ENCODE results near the gene FOXN3. TPM values are rescaled to one million over a fixed set of nuclear protein-coding genes. Genes with fewer than 3 reads are reported as not detected.
"Not testable (repeated sequence)": the region's sequence is repeated elsewhere in the genome, so short reads cannot be mapped to it uniquely, and the experiment has no call there.

The FOXN3 gene
- total RNA-seq, 2 donors from 2014 or later: 141 to 150 TPM

GRCh38 chr14:89207925-89208328, 209.1 kb downstream of the FOXN3 start:
- H3K9me3 ChIP-seq: no peaks in the 10 kb centered on the region
- TF ChIP-seq CTCF (IDR thresholded peaks at IDR 0.05): no peak
- H3K27ac ChIP-seq: no peak overlapping the region
- no peaks in the 10 kb centered on the region for H3K27me3 ChIP-seq (replicated peaks; ENCODE audit: insufficient read depth)
- ATAC-seq (ENCODE audit: insufficient number of reproducible peaks, low FRiP score, low read depth) (no peak), DNase-seq (ENCODE audit: low spot score) (no peak)
- H3K4me3 ChIP-seq: no peak overlapping the region
- H3K36me3 ChIP-seq: no peaks in the 10 kb centered on the region
- H3K4me1 ChIP-seq (ENCODE audit: control insufficient read depth in 1 of 2, low read depth in 2 of 2): peaks cover 0 to 48% of the 10 kb centered on the region in 2 donors

- Histone ChIP-seq H3K27ac (no peak overlapping the region), H3K36me3 (no peaks in the 10 kb centered on the region), H3K4me1 (ENCODE audit: control insufficient read depth in 1 of 2, low read depth in 2 of 2) (peaks cover 0 to 44% of the 10 kb centered on the region in 2 donors), H3K9me3 (no peaks in the 10 kb centered on the region), H3K27me3 (replicated peaks; ENCODE audit: insufficient read depth) (no peaks in the 10 kb centered on the region), H3K4me3 (no peak overlapping the region)
- ATAC-seq (ENCODE audit: insufficient number of reproducible peaks, low FRiP score, low read depth) (no peak), DNase-seq (ENCODE audit: low spot score) (no peak)
- TF ChIP-seq CTCF (IDR thresholded peaks at IDR 0.05): no peak
These were observed 210.5 kb downstream of the FOXN3 start for GRCh38 chr14:89206389-89207031.

GRCh38 chr14:89205137-89205740, 211.8 kb downstream of the FOXN3 start:
- Histone ChIP-seq H3K4me3 (no peak overlapping the region), H3K27ac (no peak overlapping the region), H3K9me3 (no peaks in the 10 kb centered on the region), H3K36me3 (no peaks in the 10 kb centered on the region), H3K4me1 (ENCODE audit: control insufficient read depth in 1 of 2, low read depth in 2 of 2) (peaks cover 0 to 33% of the 10 kb centered on the region in 2 donors), H3K27me3 (replicated peaks; ENCODE audit: insufficient read depth) (no peaks in the 10 kb centered on the region)
- no peak for TF ChIP-seq CTCF (IDR thresholded peaks at IDR 0.05)
- ATAC-seq (ENCODE audit: insufficient number of reproducible peaks, low FRiP score, low read depth) (no peak), DNase-seq (ENCODE audit: low spot score) (no peak)

- TF ChIP-seq CTCF (IDR thresholded peaks at IDR 0.05): no peak
- DNase-seq (ENCODE audit: low spot score) (no peak), ATAC-seq (ENCODE audit: insufficient number of reproducible peaks, low FRiP score, low read depth) (no peak)
- no peaks in the 10 kb centered on the region for H3K36me3 ChIP-seq
- no peaks in the 10 kb centered on the region for H3K9me3 ChIP-seq
- peaks cover 3 to 34% of the 10 kb centered on the region in 2 donors for H3K4me1 ChIP-seq (ENCODE audit: control insufficient read depth in 1 of 2, low read depth in 2 of 2)
- H3K27ac ChIP-seq: no peak overlapping the region
- no peaks in the 10 kb centered on the region for H3K27me3 ChIP-seq (replicated peaks; ENCODE audit: insufficient read depth)
- no peak overlapping the region for H3K4me3 ChIP-seq
These were observed 214.4 kb downstream of the FOXN3 start for GRCh38 chr14:89202413-89203190.

GRCh38 chr14:89201645-89202044, 215.4 kb downstream of the FOXN3 start:
- H3K27ac ChIP-seq: no peak overlapping the region
- H3K4me3 ChIP-seq: no peak overlapping the region
- H3K4me1 ChIP-seq (ENCODE audit: control insufficient read depth in 1 of 2, low read depth in 2 of 2): peaks cover 3 to 27% of the 10 kb centered on the region in 2 donors
- no peaks in the 10 kb centered on the region for H3K9me3 ChIP-seq
- no peak for TF ChIP-seq CTCF (IDR thresholded peaks at IDR 0.05)
- DNase-seq (ENCODE audit: low spot score): no peak
- H3K27me3 ChIP-seq (replicated peaks; ENCODE audit: insufficient read depth): no peaks in the 10 kb centered on the region
- no peak for ATAC-seq (ENCODE audit: insufficient number of reproducible peaks, low FRiP score, low read depth)
- H3K36me3 ChIP-seq: no peaks in the 10 kb centered on the region

- not testable (repeated sequence) for H3K36me3 ChIP-seq; H3K4me3 ChIP-seq; DNase-seq (ENCODE audit: low spot score); ATAC-seq (ENCODE audit: insufficient number of reproducible peaks, low FRiP score, low read depth); H3K27me3 ChIP-seq (replicated peaks; ENCODE audit: insufficient read depth); H3K9me3 ChIP-seq; H3K27ac ChIP-seq
- peaks cover 3 to 27% of the 10 kb centered on the region in 2 donors for H3K4me1 ChIP-seq (ENCODE audit: control insufficient read depth in 1 of 2, low read depth in 2 of 2)
These were observed 217.7 kb downstream of the FOXN3 start for GRCh38 chr14:89199357-89199756.
